Esophagus squamous epithelium (tissue), 4 donors: ENCODE results near the gene SNF8.

ENCODE experiments used
- CTCF ChIP-seq, 6 experiments: fragments of 450-650 bp in 4 of 6; fragments of 200-600 bp in 2 of 6; sonication (generic) in 2 of 6; IDR thresholded peaks; one replicate each; pipeline ENCODE4 v1.5.1; 2016 to 2019; ENCODE audit warnings: antibody characterized with exemption in 6 of 6, mild to moderate bottlenecking in 4 of 6, moderate library complexity in 4 of 6
- POLR2A ChIP-seq, 4 donors: fragments of 450-650 bp; IDR thresholded peaks; one replicate each; pipeline ENCODE4 v1.6.1; 2017; ENCODE audit warnings: antibody characterized with exemption in 4 of 4, mild to moderate bottlenecking in 4 of 4, moderate library complexity in 3 of 4

DNA sequence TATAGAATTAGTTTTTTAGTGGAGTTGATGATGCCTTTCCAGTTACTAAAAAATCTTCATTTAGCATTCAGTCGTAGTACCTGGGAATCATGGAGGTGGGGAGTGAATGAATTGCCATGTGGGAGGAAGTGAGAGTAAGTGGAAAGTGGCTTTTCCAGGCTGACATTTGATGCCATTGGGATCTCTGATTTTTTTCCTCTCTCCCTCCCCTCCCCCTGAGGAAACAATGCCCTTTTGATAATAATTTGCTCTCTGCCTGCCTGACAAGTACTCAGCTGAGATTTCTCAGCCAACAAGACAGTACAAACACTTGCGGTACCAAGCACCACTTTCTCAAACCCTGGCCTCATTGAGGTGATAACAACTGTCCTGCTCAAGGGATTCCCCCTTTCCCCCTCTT is 34.3 kb downstream of the SNF8 start:
- TF ChIP-seq CTCF (IDR thresholded peaks at IDR 0.05) (no peak), POLR2A (IDR thresholded peaks at IDR 0.05) (no peak)
